ENCODE data around the gene AP5M1.
"Not testable (repeated sequence)": the region's sequence is repeated elsewhere in the genome, so short reads cannot be mapped to it uniquely, and the experiment has no call there.

GRCh38 chr14:57240115-57240514, 28.7 kb upstream of the AP5M1 start:
- TF ChIP-seq POLR2AphosphoS5, POLR2A (IDR thresholded peaks at IDR 0.05; ENCODE audit: low read depth, low read length): not testable (repeated sequence)

Data from GM12891 (cell line).